Measurements from ENCODE around the gene CPZ. TPM values are rescaled to one million over a fixed set of nuclear protein-coding genes. Genes with fewer than 3 reads are reported as not detected.
A peak's percentile ranks its signal among the peaks of the same experiment; 100 is the strongest.

The CPZ gene
- total RNA-seq, 1 donor from 2014 or later: 0.86 TPM

DNA sequence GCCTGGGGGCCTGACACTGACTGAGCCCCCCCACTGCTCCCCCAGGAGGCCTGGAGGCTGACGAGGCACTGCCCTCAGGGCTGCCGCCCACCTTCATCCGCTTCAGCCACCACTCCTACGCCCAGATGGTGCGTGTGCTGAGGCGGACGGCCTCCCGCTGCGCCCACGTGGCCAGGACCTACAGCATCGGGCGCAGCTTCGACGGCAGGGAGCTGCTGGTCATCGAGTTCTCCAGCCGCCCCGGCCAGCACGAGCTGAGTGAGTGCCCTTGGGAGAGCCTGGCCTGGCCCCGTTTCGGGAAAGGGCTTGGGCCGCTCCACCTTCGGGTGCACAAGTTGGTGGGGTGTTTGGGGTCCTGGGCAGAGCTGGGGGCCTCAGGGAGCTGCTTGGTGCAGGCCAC, 11.4 kb downstream of the CPZ start:
- TF ChIP-seq CTCF (conservative IDR thresholded peaks at IDR 0.05; ENCODE audit: low read depth, low read length): no peak
- H3K4me3 ChIP-seq (ENCODE audit: low read depth, low read length): no peak overlapping the region
- DNase-seq (ENCODE audit: low read depth): no peak

GRCh38 chr4:8605289-8605688, 12.7 kb downstream of the CPZ start:
- no peak for DNase-seq (ENCODE audit: low read depth)
- no peak overlapping the region for H3K4me3 ChIP-seq (ENCODE audit: low read depth, low read length)
- no peak for TF ChIP-seq CTCF (conservative IDR thresholded peaks at IDR 0.05; ENCODE audit: low read depth, low read length)

GRCh38 chr4:8606476-8606875, 13.9 kb downstream of the CPZ start:
- H3K4me3 ChIP-seq (ENCODE audit: low read depth, low read length): no peak overlapping the region
- no peak for DNase-seq (ENCODE audit: low read depth)
- no peak for TF ChIP-seq CTCF (conservative IDR thresholded peaks at IDR 0.05; ENCODE audit: low read depth, low read length)

- TF ChIP-seq CTCF (conservative IDR thresholded peaks at IDR 0.05; ENCODE audit: low read depth, low read length): no peak
- DNase-seq (ENCODE audit: low read depth): no peak
These were observed 14.4 kb downstream of the CPZ start for GRCh38 chr4:8606966-8607365.

DNA sequence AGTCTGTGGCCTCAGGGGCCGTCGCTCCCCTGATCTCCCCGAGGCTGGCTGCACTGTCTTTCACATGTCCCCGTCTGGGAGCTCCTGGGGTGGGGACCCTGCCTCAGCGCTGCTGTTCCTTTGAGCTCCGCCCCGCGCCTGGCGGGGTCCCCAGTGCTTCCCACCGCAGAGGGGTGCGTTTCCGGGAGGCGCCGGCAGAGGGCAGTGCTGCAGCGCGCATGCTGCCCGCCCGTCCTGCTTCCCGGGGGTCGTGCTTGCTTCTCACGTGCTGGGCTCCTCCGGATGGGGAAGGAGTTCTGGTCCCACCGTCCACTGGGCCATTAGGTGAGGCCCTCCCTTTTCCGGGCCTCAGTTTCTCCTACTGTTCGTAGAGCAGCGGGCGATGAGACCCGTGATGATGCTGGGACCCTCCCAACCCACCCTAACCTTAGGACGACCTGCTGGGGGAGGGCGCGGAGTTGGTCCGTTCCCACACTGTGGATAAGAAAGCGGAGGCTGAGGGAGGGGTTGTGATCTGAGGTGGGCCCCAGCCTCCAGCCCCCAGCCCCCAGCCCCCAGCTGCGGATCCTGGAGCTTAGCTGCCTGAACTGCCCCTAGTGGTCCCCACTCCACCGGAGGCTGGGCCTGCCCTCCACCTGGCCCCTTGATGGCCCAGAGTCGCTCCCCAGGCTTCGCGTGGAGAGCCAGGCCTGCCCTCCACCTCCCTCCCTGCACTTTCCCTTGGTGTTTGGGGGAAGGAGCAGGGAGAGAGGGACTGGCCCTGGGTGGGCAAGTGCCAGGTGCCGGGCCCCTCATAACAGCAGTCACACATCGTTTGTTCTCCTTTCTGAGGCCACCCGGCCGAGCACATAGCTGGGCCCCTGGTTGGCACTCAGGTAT, 15.3 kb downstream of the CPZ start:
- H3K4me3 ChIP-seq (ENCODE audit: low read depth, low read length): no peak overlapping the region
- no peak for DNase-seq (ENCODE audit: low read depth)
- peak; percentile 85 for TF ChIP-seq CTCF (conservative IDR thresholded peaks at IDR 0.05; ENCODE audit: low read depth, low read length)

More at GRCh38 chr4:8606966-8607365, 14.4 kb downstream of the CPZ start:
- H3K4me3 ChIP-seq (ENCODE audit: low read depth, low read length): no peak overlapping the region

DNA sequence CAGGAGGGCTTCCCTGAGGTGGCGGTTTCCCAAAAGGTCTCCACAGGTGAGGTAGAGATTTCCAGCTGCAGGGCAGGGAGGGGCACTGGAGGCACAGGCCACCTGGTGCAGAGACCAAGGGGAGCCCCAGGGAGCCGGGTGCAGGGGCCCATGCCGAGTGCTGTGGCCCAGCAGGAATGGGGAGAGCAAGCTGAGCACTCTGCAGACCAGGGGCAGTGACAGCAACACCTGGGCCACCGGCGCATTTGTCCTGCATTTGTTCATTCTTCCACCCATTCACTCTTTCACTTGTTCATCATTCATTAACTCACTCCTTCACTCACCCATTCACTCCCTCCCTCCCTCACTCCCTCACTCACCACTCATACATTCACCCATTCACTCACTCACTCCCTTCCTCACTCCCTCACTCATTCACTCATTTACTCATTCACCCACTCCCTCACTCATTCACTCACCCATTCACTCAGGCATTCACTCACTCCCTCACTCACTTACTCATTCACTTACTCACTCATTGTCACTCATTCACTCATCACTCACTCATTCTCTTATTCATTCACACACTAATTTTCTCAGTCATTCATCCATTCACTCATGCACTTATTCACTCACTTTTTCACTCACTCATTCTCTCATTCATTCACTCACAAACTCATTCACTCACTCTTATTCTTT, 16.3 kb downstream of the CPZ start:
- H3K4me3 ChIP-seq (ENCODE audit: low read depth, low read length): no peak overlapping the region
- no peak for TF ChIP-seq CTCF (conservative IDR thresholded peaks at IDR 0.05; ENCODE audit: low read depth, low read length)

More for the DNA sequence above, 16.3 kb downstream of the CPZ start:
- DNase-seq (ENCODE audit: low read depth): no peak
